ENCODE measurements around the gene APOBEC4.

DNA sequence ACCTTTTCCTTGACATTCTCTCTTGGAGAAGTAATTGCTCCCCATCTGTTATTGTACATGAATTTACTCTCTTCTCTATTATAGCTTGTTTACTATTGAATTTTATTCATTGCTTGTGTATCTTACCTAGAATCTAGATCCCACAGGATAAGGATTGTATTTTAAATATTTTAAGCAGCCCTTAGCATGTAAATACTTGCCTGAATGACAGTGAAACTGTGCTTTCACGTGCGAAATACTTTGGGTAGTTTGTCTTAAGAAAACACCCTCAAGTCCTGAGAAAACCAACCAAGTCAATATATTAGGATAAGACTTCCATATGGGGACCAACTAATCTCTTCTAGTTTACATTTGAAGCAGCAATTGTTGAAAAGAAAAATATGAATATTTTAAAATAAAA lies 32.8 kb downstream of the APOBEC4 start:
- TF ChIP-seq, protein P1, sequence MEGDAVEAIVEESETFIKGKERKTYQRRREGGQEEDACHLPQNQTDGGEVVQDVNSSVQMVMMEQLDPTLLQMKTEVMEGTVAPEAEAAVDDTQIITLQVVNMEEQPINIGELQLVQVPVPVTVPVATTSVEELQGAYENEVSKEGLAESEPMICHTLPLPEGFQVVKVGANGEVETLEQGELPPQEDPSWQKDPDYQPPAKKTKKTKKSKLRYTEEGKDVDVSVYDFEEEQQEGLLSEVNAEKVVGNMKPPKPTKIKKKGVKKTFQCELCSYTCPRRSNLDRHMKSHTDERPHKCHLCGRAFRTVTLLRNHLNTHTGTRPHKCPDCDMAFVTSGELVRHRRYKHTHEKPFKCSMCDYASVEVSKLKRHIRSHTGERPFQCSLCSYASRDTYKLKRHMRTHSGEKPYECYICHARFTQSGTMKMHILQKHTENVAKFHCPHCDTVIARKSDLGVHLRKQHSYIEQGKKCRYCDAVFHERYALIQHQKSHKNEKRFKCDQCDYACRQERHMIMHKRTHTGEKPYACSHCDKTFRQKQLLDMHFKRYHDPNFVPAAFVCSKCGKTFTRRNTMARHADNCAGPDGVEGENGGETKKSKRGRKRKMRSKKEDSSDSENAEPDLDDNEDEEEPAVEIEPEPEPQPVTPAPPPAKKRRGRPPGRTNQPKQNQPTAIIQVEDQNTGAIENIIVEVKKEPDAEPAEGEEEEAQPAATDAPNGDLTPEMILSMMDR (IDR thresholded peaks at IDR 0.05) = no peak
- TF ChIP-seq POLR2A (IDR thresholded peaks at IDR 0.05) = no peak
- no peak for TF ChIP-seq EP300 (IDR thresholded peaks at IDR 0.05)
- TF ChIP-seq POLR2AphosphoS5 (IDR thresholded peaks at IDR 0.05) = no peak

Measured in suprapubic skin (tissue), 4 donors.